H1 (cell line): ENCODE data around the gene KCNQ2. TPM values are rescaled to one million over a fixed set of nuclear protein-coding genes. Genes with fewer than 3 reads are reported as not detected.

Experiments used
- CTCF ChIA-PET: fragments of 300-600 bp; sonication (Branson Sonifier 250); formaldehyde crosslinking; loops from one replicate; lab custom pipeline; 2021; ENCODE audit not compliant: partially characterized antibody; lab: Charles Lee
- POLR2A ChIA-PET: fragments of 300-600 bp; sonication (Branson Sonifier 250); formaldehyde crosslinking; loops from one replicate; lab custom pipeline; 2021; ENCODE audit warnings: inconsistent platforms; ENCODE audit not compliant: partially characterized antibody; lab: Charles Lee
- DNase-seq, 2 experiments: peaks; one replicate each; pipeline versions ENCODE4 v3.0.0 to v3.0.0-alpha.2; 2010 to 2022; ENCODE audit warnings: low spot score in 2 of 2, low read depth in 1 of 2, mixed read lengths in 1 of 2
- FAIRE-seq: peaks from 2 replicates; lab custom pipeline; 2011; peaks lifted over from hg19 to GRCh38; lab: Jason Lieb, UNC
- H2AFZ ChIP-seq: 2 replicates; pipeline ENCODE4 v1.8.1; 2012; ENCODE audit warnings: low read length, inconsistent platforms
- H2AK5ac ChIP-seq: 2 replicates; pipeline ENCODE4 v1.6.1; 2013; ENCODE audit warnings: low read depth, low read length
- H2BK120ac ChIP-seq: replicated peaks from 2 replicates; pipeline ENCODE3; 2013; ENCODE audit warnings: low read depth, low read length, inconsistent platforms
- H2BK12ac ChIP-seq: 2 replicates; pipeline ENCODE4 v1.6.1; 2013; ENCODE audit warnings: low read depth, low read length
- H2BK15ac ChIP-seq: 2 replicates; pipeline ENCODE4 v1.6.1; 2013; ENCODE audit warnings: low read length
- H2BK20ac ChIP-seq: 2 replicates; pipeline ENCODE4 v1.6.1; 2013; ENCODE audit warnings: low read length
- H2BK5ac ChIP-seq: 2 replicates; pipeline ENCODE4 v1.6.1; 2013; ENCODE audit warnings: low read depth, low read length
- H3K14ac ChIP-seq: 2 replicates; pipeline ENCODE4 v1.6.1; 2013; ENCODE audit warnings: inconsistent platforms; ENCODE audit not compliant: insufficient read length
- H3K18ac ChIP-seq: 2 replicates; pipeline ENCODE4 v1.6.1; 2013; ENCODE audit warnings: low read length; ENCODE audit errors: extremely low read depth
- H3K23ac ChIP-seq: 2 replicates; pipeline ENCODE4 v1.6.1; 2013; ENCODE audit warnings: inconsistent platforms; ENCODE audit not compliant: insufficient read length
- H3K23me2 ChIP-seq: 2 replicates; pipeline ENCODE4 v1.6.1; 2013; ENCODE audit warnings: low read depth, low read length
- H3K27ac ChIP-seq: 2 replicates; pipeline ENCODE4 v1.6.1; 2011; ENCODE audit warnings: low read depth, low read length, inconsistent platforms
- H3K27me3 ChIP-seq, 4 experiments: replicated peaks in 1 of 4; 1 replicate in 1 of 4; 2 replicates in 3 of 4; pipeline versions ENCODE4 v1.6.1 to v1.8.1; 2011 to 2013; ENCODE audit warnings: low read length in 3 of 4, mild to moderate bottlenecking in 3 of 4, inconsistent platforms in 2 of 4, mixed read lengths in 2 of 4, moderate library complexity in 1 of 4; ENCODE audit not compliant: control insufficient read depth in 3 of 4, insufficient read depth in 3 of 4; ENCODE audit errors: extremely low read depth in 1 of 4
- H3K36me3 ChIP-seq, 4 experiments: 2 replicates each; pipeline versions ENCODE4 v1.6.1 to v1.8.1; 2011 to 2013; ENCODE audit warnings: mild to moderate bottlenecking in 4 of 4, low read length in 3 of 4, moderate library complexity in 2 of 4, control low read depth in 1 of 4, inconsistent platforms in 1 of 4; ENCODE audit not compliant: insufficient read depth in 4 of 4, control insufficient read depth in 2 of 4
- H3K4ac ChIP-seq: replicated peaks from 2 replicates; pipeline ENCODE3; 2013; ENCODE audit warnings: low read length, low read depth, mixed read lengths, inconsistent platforms; ENCODE audit not compliant: insufficient read length
- H3K4me1 ChIP-seq, 4 experiments: replicated peaks in 1 of 4; 1 replicate in 1 of 4; 2 replicates in 3 of 4; pipeline versions ENCODE4 v1.6.1 to v1.8.1; 2011 to 2013; ENCODE audit warnings: low read length in 3 of 4, inconsistent platforms in 2 of 4, mixed read lengths in 1 of 4; ENCODE audit not compliant: insufficient read depth in 4 of 4, control insufficient read depth in 3 of 4
- H3K4me2 ChIP-seq, 2 experiments: 2 replicates each; pipeline versions ENCODE4 v1.6.1 to v1.8.1; 2011 to 2013; ENCODE audit warnings: low read depth in 2 of 2, low read length in 2 of 2, control low read depth in 1 of 2, inconsistent platforms in 1 of 2, mild to moderate bottlenecking in 1 of 2; ENCODE audit not compliant: insufficient read depth in 1 of 2
- H3K4me3 ChIP-seq, 4 experiments: fragments of 200-600, 300-600 bp in 1 of 4; sonication (generic), shearing (Covaris generic), sonication (Bioruptor Twin) in 1 of 4; 2 replicates each; pipeline versions ENCODE4 v1.5.1 to v1.8.1; 2011 to 2016; ENCODE audit warnings: low read length in 4 of 4, low read depth in 3 of 4, control low read depth in 2 of 4, inconsistent platforms in 2 of 4, mild to moderate bottlenecking in 2 of 4, mixed read lengths in 1 of 4, moderate library complexity in 1 of 4; ENCODE audit not compliant: insufficient read depth in 2 of 4; ENCODE audit errors: extremely low read depth in 1 of 4
- H3K56ac ChIP-seq: replicated peaks from 2 replicates; pipeline ENCODE3; 2013; ENCODE audit warnings: low read depth, mild to moderate bottlenecking, mixed read lengths, low read length, inconsistent platforms; ENCODE audit not compliant: insufficient read length
- H3K79me1 ChIP-seq: 2 replicates; pipeline ENCODE4 v1.6.1; 2013; ENCODE audit warnings: low read depth, low read length, control low read depth
- H3K79me2 ChIP-seq, 2 experiments: 2 replicates each; pipeline versions ENCODE4 v1.6.1 to v1.8.1; 2012 to 2013; ENCODE audit warnings: low read length in 2 of 2, mild to moderate bottlenecking in 2 of 2, inconsistent platforms in 1 of 2; ENCODE audit not compliant: insufficient read depth in 2 of 2, control insufficient read depth in 1 of 2
- H3K9ac ChIP-seq, 4 experiments: replicated peaks in 1 of 4; 1 replicate in 1 of 4; 2 replicates in 3 of 4; pipeline versions ENCODE4 v1.6.1 to v1.8.1; 2011 to 2013; ENCODE audit warnings: low read depth in 3 of 4, low read length in 3 of 4, control low read depth in 2 of 4, mild to moderate bottlenecking in 2 of 4, moderate library complexity in 2 of 4, inconsistent platforms in 1 of 4; ENCODE audit errors: extremely low read depth in 1 of 4
- H3K9me3 ChIP-seq, 2 experiments: 2 replicates each; pipeline versions ENCODE4 v1.6.1 to v1.8.1; 2012 to 2013; ENCODE audit warnings: mild to moderate bottlenecking in 2 of 2, moderate library complexity in 2 of 2, control low read depth in 1 of 2, inconsistent platforms in 1 of 2, low read depth in 1 of 2, low read length in 1 of 2, mixed read lengths in 1 of 2; ENCODE audit not compliant: insufficient read depth in 2 of 2
- H4K20me1 ChIP-seq, 2 experiments: replicated peaks in 1 of 2; 2 replicates each; pipeline versions ENCODE3 to v1.8.1; 2011 to 2013; ENCODE audit warnings: inconsistent platforms in 2 of 2, low read length in 2 of 2, mild to moderate bottlenecking in 1 of 2; ENCODE audit not compliant: insufficient read depth in 2 of 2, control insufficient read depth in 1 of 2
- H4K5ac ChIP-seq: 2 replicates; pipeline ENCODE4 v1.6.1; 2013; ENCODE audit warnings: low read length, low read depth, mixed read lengths, inconsistent platforms; ENCODE audit not compliant: insufficient read length
- H4K8ac ChIP-seq: 2 replicates; pipeline ENCODE4 v1.8.0; 2013; ENCODE audit warnings: mild to moderate bottlenecking, moderate library complexity, low read length, inconsistent platforms; ENCODE audit not compliant: insufficient read depth; ENCODE audit errors: extremely low read depth
- H4K91ac ChIP-seq: replicated peaks from 2 replicates; pipeline ENCODE3; 2013; ENCODE audit warnings: low read length, mixed read lengths, inconsistent platforms; ENCODE audit not compliant: insufficient read length
- ASH2L ChIP-seq: fragments of 200-600, 300-600 bp; sonication (generic); IDR thresholded peaks from one replicate; pipeline ENCODE4 v1.7.1; 2017; ENCODE audit warnings: low read length
- BACH1 ChIP-seq: IDR thresholded peaks from 2 replicates; pipeline ENCODE4 v1.6.1; 2012; ENCODE audit warnings: low read length, improper control_type of control experiment
- CBX5 ChIP-seq: fragments of 300-800, 300-1000 bp; sonication (generic); IDR thresholded peaks from 2 replicates; pipeline ENCODE4 v1.7.1; 2016; ENCODE audit warnings: antibody characterized with exemption, low read length, low read depth
- CHD1 ChIP-seq: IDR thresholded peaks from 2 replicates; pipeline ENCODE4 v1.6.1; 2012; ENCODE audit warnings: low read depth, low read length, improper control_type of control experiment
- EZH2 ChIP-seq: fragments of 200-600 bp; sonication (generic); IDR thresholded peaks from 2 replicates; pipeline ENCODE4 v1.7.1; 2012; ENCODE audit warnings: low read depth, mild to moderate bottlenecking, moderate library complexity, low read length, inconsistent platforms; ENCODE audit not compliant: severe bottlenecking
- JUN ChIP-seq: IDR thresholded peaks from 2 replicates; pipeline ENCODE4 v1.6.1; 2011; ENCODE audit warnings: low read depth, mild to moderate bottlenecking, improper control_type of control experiment, low read length
- KDM4A ChIP-seq: IDR thresholded peaks from one replicate; pipeline ENCODE4 v1.7.1; 2012; ENCODE audit warnings: low read depth, mild to moderate bottlenecking, moderate library complexity, low read length, inconsistent platforms; ENCODE audit not compliant: severe bottlenecking
- KDM5A ChIP-seq: fragments of 200-600 bp; IDR thresholded peaks from 2 replicates; pipeline ENCODE4 v1.7.1; 2012; ENCODE audit warnings: mild to moderate bottlenecking, low read length, inconsistent platforms, mixed read lengths
- NRF1 ChIP-seq: IDR thresholded peaks from 2 replicates; pipeline ENCODE4 v1.6.1; 2011; ENCODE audit warnings: mild to moderate bottlenecking, low read depth, low read length, improper control_type of control experiment
- POU5F1 ChIP-seq: IDR thresholded peaks from 2 replicates; pipeline ENCODE4 v1.6.1; 2011; ENCODE audit warnings: low read depth, mild to moderate bottlenecking, low read length, moderate library complexity
- SRF ChIP-seq: IDR thresholded peaks from 2 replicates; pipeline ENCODE4 v1.6.1; 2011; ENCODE audit warnings: mild to moderate bottlenecking, low read depth, low read length, moderate library complexity
- TBP ChIP-seq: IDR thresholded peaks from 2 replicates; pipeline ENCODE4 v1.6.1; 2011; ENCODE audit warnings: low read depth, low read length, improper control_type of control experiment
- WGBS, 2 experiments: shearing (Covaris generic) in 1 of 2; methylation state at CpG; one replicate each; pipeline versions ENCODE4 v1.1.6 to v1.1.7; 2013 to 2015; ENCODE audit warnings: low lambda C conversion rate in 2 of 2, mixed read lengths in 2 of 2, inconsistent platforms in 1 of 2, low coverage in 1 of 2, missing lambda C conversion rate in 1 of 2; ENCODE audit not compliant: insufficient replicate concordance in 2 of 2, insufficient coverage in 1 of 2, insufficient read length in 1 of 2; ENCODE audit errors: extremely low coverage in 1 of 2, missing lambda C conversion rate in 1 of 2; 5-methylcytosine and 5-hydroxymethylcytosine counted together
- polyA plus RNA-seq, 7 experiments: library from polyadenylated mRNA; depleted of rRNA in 3 of 7; stranded (reverse) in 5 of 7; unstranded in 2 of 7; fragments of >200 nt in 5 of 7; fragments of 200-250 nt in 2 of 7; gene quantifications; 1 replicate in 5 of 7; 2 replicates in 1 of 7; 4 replicates in 1 of 7; pipeline versions ENCODE4 v1.2.1 to v1.2.3, GENCODE V29; 2011 to 2013; ENCODE audit warnings: missing spikeins in 2 of 7, mixed read lengths in 2 of 7
- total RNA-seq: library from RNA; stranded (reverse); fragmentation: NEBNext Ultra II Directional; extraction: Animal tissue kit (Norgen Biotek cat#: 25700); gene quantifications from 2 replicates; pipeline ENCODE4 v1.2.1, GENCODE V29; 2021

KCNQ2 gene
- total and polyA plus RNA-seq, 2 of the 8 experiments (the other 6 are each of a cell fraction or from before 2014, with no cell fraction given): 82.6 to 243 TPM

DNA sequence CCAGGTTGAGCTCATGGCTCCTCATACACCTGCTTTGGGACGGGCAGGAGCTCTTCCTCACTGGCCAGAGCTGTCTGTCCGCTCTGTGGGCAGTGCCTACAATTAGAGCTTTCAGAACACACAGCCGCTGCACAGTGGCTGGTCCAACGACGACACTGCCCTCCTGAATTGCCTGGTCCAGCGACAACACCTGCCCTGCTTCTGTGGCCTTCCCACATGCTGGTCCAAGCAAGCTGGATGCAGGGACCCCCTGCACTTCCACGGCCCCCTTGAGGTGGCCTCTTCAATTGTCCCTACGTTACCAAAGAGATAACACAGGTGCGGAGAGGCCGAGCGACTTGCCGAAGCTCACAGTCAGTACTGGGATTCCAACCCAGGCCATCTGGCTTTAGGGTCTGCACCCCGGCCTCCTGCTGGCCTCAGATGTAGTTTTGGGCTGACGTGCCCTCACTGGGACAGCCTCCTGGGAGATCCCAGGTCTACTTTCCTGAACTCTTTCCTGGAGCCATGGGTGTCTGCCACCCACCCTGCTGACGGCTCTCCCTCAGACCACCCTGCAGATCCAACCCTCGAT is 109.9 kb downstream of the KCNQ2 start:
- no peak for DNase-seq
- no peaks in the 10 kb centered on the region for H3K9me3 ChIP-seq
- H2BK15ac ChIP-seq: peak overlapping the region; percentile 72; the same call in 1 of the 2 replicates
- peak overlapping the region; percentile 79 to 81 for H3K4me2 ChIP-seq
- peaks cover 0 to 29% (median 18%) of the 10 kb centered on the region in 4 experiments; a peak in 6 of 7 replicates for H3K27me3 ChIP-seq
- H4K20me1 ChIP-seq: peaks cover 0 to under 1% of the 10 kb centered on the region in 2 experiments
- no peak overlapping the region for H3K14ac ChIP-seq
- H3K4ac ChIP-seq: peak overlapping the region; percentile 39
- H3K23me2 ChIP-seq: peaks cover 10% of the 10 kb centered on the region; the same call in 1 of the 2 replicates
- ChIA-PET POLR2A (interaction anchor here (0.8 to 1.8 kb wide), 5 partner anchors 11 to 156 kb away, joined by 3 to 9 read pairs (median 3); partner anchors contain the start of gene NKAIN4), CTCF (interaction anchor here (0.6 to 8.1 kb wide), 15 partner anchors 8 to 179 kb away, joined by 3 to 85 read pairs (median 3); partner anchors contain the start of gene COL20A1)
- H2AK5ac ChIP-seq: no peak overlapping the region
- H4K91ac ChIP-seq: no peak overlapping the region
- no peak overlapping the region for H2AFZ ChIP-seq
- peak overlapping the region; percentile 84; the same call in 1 of the 2 replicates for H2BK12ac ChIP-seq
- no peak overlapping the region for H3K9ac ChIP-seq
- no peaks in the 10 kb centered on the region for H3K79me1 ChIP-seq
- 75% methylated on average over 16 of the region's 16 CpGs; no CpG with 5 or more reads in 1 of the 2 experiments for WGBS, 2 experiments
- TF ChIP-seq ASH2L (no peak), EZH2 (no peak), SRF (no peak), CHD1 (no peak), JUN (no peak), KDM5A (no peak), NRF1 (no peak), TBP (no peak), CBX5 (no peak), KDM4A (no peak), BACH1 (no peak), POU5F1 (no peak)
- H3K4me3 ChIP-seq: peak overlapping the region in 1 of 4 experiments; percentile 64; a peak in 1 of 8 replicates
- H3K36me3 ChIP-seq: no peaks in the 10 kb centered on the region
- H2BK5ac ChIP-seq: peak overlapping the region; percentile 66; the same call in 1 of the 2 replicates
- H3K27ac ChIP-seq: no peak overlapping the region
- no peak for FAIRE-seq
- peaks cover 0 to 21% (median 15%) of the 10 kb centered on the region in 4 experiments; a peak in 6 of 7 replicates for H3K4me1 ChIP-seq
- H3K56ac ChIP-seq: peak overlapping the region; percentile 12
- H3K23ac ChIP-seq: no peak overlapping the region
- peak overlapping the region; percentile 82; the same call in 1 of the 2 replicates for H4K8ac ChIP-seq
- H2BK20ac ChIP-seq: peak overlapping the region; percentile 97
- H4K5ac ChIP-seq: no peak overlapping the region
- H2BK120ac ChIP-seq: no peak overlapping the region
- no peaks in the 10 kb centered on the region for H3K79me2 ChIP-seq
- peak overlapping the region; percentile 83 for H3K18ac ChIP-seq
